Loucy (cell line): ENCODE results near the gene GPC1.

ENCODE experiments used
- H2AFZ ChIP-seq: fragments of 200-600 bp; sonication (generic); 2 replicates; pipeline ENCODE4 v1.6.0; 2016; ENCODE audit warnings: antibody characterized with exemption, mild to moderate bottlenecking, low read length, moderate library complexity
- H3F3A ChIP-seq: fragments of 200-600 bp; 2 replicates; pipeline ENCODE4 v1.6.0; 2016; ENCODE audit warnings: antibody characterized with exemption, low read depth, mild to moderate bottlenecking
- H3K27me3 ChIP-seq: fragments of 200-600 bp; sonication (generic); 2 replicates; pipeline ENCODE4 v1.6.1; 2014; ENCODE audit warnings: low read length, mild to moderate bottlenecking; ENCODE audit not compliant: insufficient read depth, poor library complexity, severe bottlenecking
- H3K36me3 ChIP-seq: fragments of 200-600 bp; sonication (generic); 2 replicates; pipeline ENCODE4 v1.6.1; 2016; ENCODE audit warnings: low read length; ENCODE audit not compliant: insufficient read depth
- H3K4me1 ChIP-seq: fragments of 200-600 bp; sonication (generic); 2 replicates; pipeline ENCODE4 v1.5.1; 2014; ENCODE audit warnings: low read length, mild to moderate bottlenecking; ENCODE audit not compliant: insufficient read depth, poor library complexity, severe bottlenecking
- H3K4me2 ChIP-seq: fragments of 200-600 bp; sonication (generic); 2 replicates; pipeline ENCODE4 v1.6.0; 2014; ENCODE audit warnings: antibody characterized with exemption, low read length, low read depth, mild to moderate bottlenecking; ENCODE audit not compliant: poor library complexity, severe bottlenecking
- H3K4me3 ChIP-seq: fragments of 200-600 bp; sonication (generic); 2 replicates; pipeline ENCODE4 v1.5.1; 2014; ENCODE audit warnings: low read length, mild to moderate bottlenecking, mixed read lengths; ENCODE audit not compliant: poor library complexity, severe bottlenecking
- H3K79me2 ChIP-seq: fragments of 200-600 bp; sonication (generic); 2 replicates; pipeline ENCODE4 v1.6.1; 2014; ENCODE audit warnings: low read length; ENCODE audit not compliant: insufficient read depth
- H3K9ac ChIP-seq: fragments of 200-600 bp; sonication (generic); 2 replicates; pipeline ENCODE4 v1.6.0; 2014; ENCODE audit warnings: mild to moderate bottlenecking, low read depth, low read length, moderate library complexity; ENCODE audit not compliant: poor library complexity, severe bottlenecking
- H3K9me2 ChIP-seq: fragments of 200-600 bp; sonication (generic); replicated peaks from 2 replicates; pipeline ENCODE4 v1.6.1; 2016; ENCODE audit warnings: low read depth, low read length, mixed read lengths
- H3K9me3 ChIP-seq: fragments of 200-600 bp; sonication (generic); 2 replicates; pipeline ENCODE4 v1.6.1; 2014; ENCODE audit warnings: mild to moderate bottlenecking, antibody characterized with exemption, low read length, low read depth; ENCODE audit not compliant: insufficient read depth
- H4K20me1 ChIP-seq: fragments of 200-600 bp; sonication (generic); 2 replicates; pipeline ENCODE4 v1.6.0; 2014; ENCODE audit warnings: antibody characterized with exemption, low read length, mild to moderate bottlenecking; ENCODE audit not compliant: insufficient read depth, poor library complexity, severe bottlenecking
- CTCF ChIP-seq: fragments of 200-600 bp; sonication (generic); conservative IDR thresholded peaks from 2 replicates; pipeline ENCODE4 v1.5.1; 2014; ENCODE audit warnings: mild to moderate bottlenecking, antibody characterized with exemption, low read length
- EZH2phosphoT487 ChIP-seq: fragments of 200-600 bp; IDR thresholded peaks from 2 replicates; pipeline ENCODE4 v1.6.1; 2018; ENCODE audit warnings: antibody characterized with exemption, mild to moderate bottlenecking, moderate library complexity, borderline replicate concordance

The GPC1 gene

GRCh38 chr2:240403396-240404104, 31.9 kb upstream of the GPC1 start:
- Histone ChIP-seq H3K4me1 (no peaks in the 10 kb centered on the region), H3F3A (no peaks in the 10 kb centered on the region), H3K79me2 (no peaks in the 10 kb centered on the region), H3K4me2 (no peak overlapping the region), H4K20me1 (no peaks in the 10 kb centered on the region), H3K9ac (no peak overlapping the region), H3K27me3 (no peaks in the 10 kb centered on the region), H3K4me3 (no peak overlapping the region), H3K9me3 (no peaks in the 10 kb centered on the region), H2AFZ (no peak overlapping the region), H3K36me3 (no peaks in the 10 kb centered on the region), H3K9me2 (no peaks in the 10 kb centered on the region)
- TF ChIP-seq EZH2phosphoT487 = no peak

GRCh38 chr2:240404174-240404852, 31.1 kb upstream of the GPC1 start:
- H3K27me3 ChIP-seq = no peaks in the 10 kb centered on the region
- H3K9ac ChIP-seq = no peak overlapping the region
- H3F3A ChIP-seq = no peaks in the 10 kb centered on the region

GRCh38 chr2:240405133-240405532, 30.3 kb upstream of the GPC1 start:
- Histone ChIP-seq H3K9ac (no peak overlapping the region), H3K4me2 (no peak overlapping the region), H4K20me1 (no peaks in the 10 kb centered on the region), H3K4me3 (no peak overlapping the region), H3K4me1 (no peaks in the 10 kb centered on the region), H3K9me2 (no peaks in the 10 kb centered on the region), H3K9me3 (no peaks in the 10 kb centered on the region), H3K27me3 (no peaks in the 10 kb centered on the region), H3F3A (no peaks in the 10 kb centered on the region), H2AFZ (no peak overlapping the region), H3K79me2 (no peaks in the 10 kb centered on the region), H3K36me3 (no peaks in the 10 kb centered on the region)
- no peak for TF ChIP-seq CTCF
- TF ChIP-seq EZH2phosphoT487 = no peak

More at GRCh38 chr2:240404174-240404852, 31.1 kb upstream of the GPC1 start:
- H3K79me2 ChIP-seq = no peaks in the 10 kb centered on the region
- no peaks in the 10 kb centered on the region for H3K36me3 ChIP-seq
- no peaks in the 10 kb centered on the region for H3K4me1 ChIP-seq
- TF ChIP-seq CTCF (no peak), EZH2phosphoT487 (no peak)
- no peak overlapping the region for H2AFZ ChIP-seq
- H4K20me1 ChIP-seq = no peaks in the 10 kb centered on the region
- H3K4me2 ChIP-seq = no peak overlapping the region
- no peaks in the 10 kb centered on the region for H3K9me2 ChIP-seq
- H3K4me3 ChIP-seq = no peak overlapping the region
- no peaks in the 10 kb centered on the region for H3K9me3 ChIP-seq
